K562 (cell line): ENCODE measurements around the gene EXOC7. TPM values are rescaled to one million over a fixed set of nuclear protein-coding genes. Genes with fewer than 3 reads are reported as not detected.
A peak's percentile ranks its signal among the peaks of the same experiment; 100 is the strongest.

Experiments used
- ATAC-seq: fragments of 200-7000 bp; cut with Tn5 transposase; 3 replicates; pipeline ENCODE4 v1.9.1; 2020; ENCODE audit warnings: moderate library complexity
- BruUV-seq: library from RNA; stranded (reverse); fragments of 400-500 nt; replicated peaks from 2 replicates; lab custom pipeline; 2021; lab: Mats Ljungman, UMichigan
- CTCF ChIA-PET: fragments of 300-600 bp; formaldehyde crosslinking; extraction: SDS; loops from one replicate; lab custom pipeline; 2021; ENCODE audit warnings: low intra/inter-chr PET ratio; lab: Yijun Ruan, JAX
- POLR2A ChIA-PET: fragments of 300-600, 350-650 bp; sonication (Branson Sonifier 250); formaldehyde crosslinking; extraction: SDS; loops from one replicate; lab custom pipeline; 2021; ENCODE audit warnings: antibody characterized with exemption, inconsistent platforms; lab: Yijun Ruan, JAX
- DNase-seq, 4 experiments: peaks; one replicate each; pipeline versions ENCODE4 v3.0.0 to v3.0.0-alpha.2; 2011 to 2018; ENCODE audit warnings: low spot score in 3 of 4, mixed read lengths in 3 of 4; ENCODE audit errors: extremely low read depth in 1 of 4
- FAIRE-seq: peaks from 2 replicates; lab custom pipeline; 2011; peaks lifted over from hg19 to GRCh38; lab: Jason Lieb, UNC
- H2AFZ ChIP-seq: 2 replicates; pipeline ENCODE4 v1.6.0; 2011; ENCODE audit warnings: low read depth, low read length, control low read depth, inconsistent platforms
- H3K27ac ChIP-seq: fragments of 200-600 bp; 3 replicates; pipeline ENCODE4 v1.8.0; 2011; ENCODE audit warnings: low read depth, mild to moderate bottlenecking, control low read depth, inconsistent platforms, low read length, moderate library complexity, mixed read lengths; ENCODE audit errors: extremely low read depth
- H3K27me3 ChIP-seq, 2 experiments: fragments of 300-600 bp in 1 of 2; 2 replicates in 1 of 2; 3 replicates in 1 of 2; pipeline versions ENCODE4 v1.6.0 to v1.8.0; 2011; ENCODE audit warnings: inconsistent platforms in 2 of 2, low read length in 2 of 2, mild to moderate bottlenecking in 1 of 2, mixed read lengths in 1 of 2, moderate library complexity in 1 of 2; ENCODE audit not compliant: control insufficient read depth in 2 of 2, insufficient read depth in 2 of 2
- H3K36me3 ChIP-seq: fragments of 300-600 bp; 3 replicates; pipeline ENCODE4 v1.8.0; 2011; ENCODE audit warnings: mild to moderate bottlenecking, low read length, inconsistent platforms; ENCODE audit not compliant: control insufficient read depth, insufficient read depth
- H3K4me1 ChIP-seq, 2 experiments: fragments of 200-600 bp in 1 of 2; replicated peaks in 1 of 2; 2 replicates in 1 of 2; 3 replicates in 1 of 2; pipeline versions ENCODE4 v1.5.1 to v1.8.0; 2011; ENCODE audit warnings: inconsistent platforms in 2 of 2, low read length in 2 of 2, mild to moderate bottlenecking in 1 of 2, mixed read lengths in 1 of 2, moderate library complexity in 1 of 2; ENCODE audit not compliant: control insufficient read depth in 2 of 2, insufficient read depth in 2 of 2
- H3K4me2 ChIP-seq: 2 replicates; pipeline ENCODE4 v1.6.1; 2011; ENCODE audit warnings: low read length, control low read depth, inconsistent platforms, mixed read lengths; ENCODE audit not compliant: insufficient read depth
- H3K4me3 ChIP-seq: fragments of 200-600 bp; sonication (generic), shearing (Covaris generic); 2 replicates; pipeline ENCODE4 v1.5.1; 2016; ENCODE audit warnings: control low read depth, inconsistent platforms
- H3K79me2 ChIP-seq: fragments of 200-600 bp; 3 replicates; pipeline ENCODE4 v1.8.0; 2011; ENCODE audit warnings: low read length, inconsistent platforms; ENCODE audit not compliant: control insufficient read depth, insufficient read depth
- H3K9ac ChIP-seq, 2 experiments: 2 replicates each; pipeline versions ENCODE4 v1.6.0 to v1.6.1; 2011; ENCODE audit warnings: low read depth in 2 of 2, low read length in 2 of 2, control low read depth in 1 of 2, inconsistent platforms in 1 of 2, mild to moderate bottlenecking in 1 of 2, mixed read lengths in 1 of 2; ENCODE audit not compliant: insufficient read depth in 1 of 2
- H3K9me1 ChIP-seq: one replicate; pipeline ENCODE4 v1.6.0; 2011; ENCODE audit warnings: inconsistent platforms, mild to moderate bottlenecking, low read length, moderate library complexity; ENCODE audit not compliant: control insufficient read depth, insufficient read depth
- H3K9me3 ChIP-seq: replicated peaks from 2 replicates; pipeline ENCODE4 v1.5.1; 2011; ENCODE audit warnings: low read depth, low read length, inconsistent platforms; ENCODE audit not compliant: control insufficient read depth, insufficient read depth
- H4K20me1 ChIP-seq: replicated peaks from 2 replicates; pipeline ENCODE4 v1.6.1; 2011; ENCODE audit warnings: low read length, inconsistent platforms, mixed read lengths; ENCODE audit not compliant: control insufficient read depth, insufficient read depth
- DPF2 ChIP-seq: fragments of 450-650 bp; IDR thresholded peaks from 2 replicates; pipeline ENCODE4 v1.6.1; 2016
- FOXK1 ChIP-seq: sonication (generic); formaldehyde crosslinking; IDR thresholded peaks from 2 replicates; pipeline ENCODE4 v1.8.0; 2022; ENCODE audit warnings: missing genetic modification reagents, mild to moderate bottlenecking, borderline replicate concordance
- PHTF2 ChIP-seq: fragments of 250-450 bp; sonication (Bioruptor Pico); IDR thresholded peaks from 2 replicates; pipeline ENCODE4 v1.5.0; 2021; ENCODE audit warnings: mild to moderate bottlenecking
- RBFOX2 ChIP-seq: fragments of 200-400 bp; formaldehyde crosslinking; IDR thresholded peaks from 2 replicates; pipeline ENCODE4 v1.6.1; 2017; ENCODE audit warnings: low read depth, mild to moderate bottlenecking, low read length, moderate library complexity
- RBM39 ChIP-seq: fragments of 200-400 bp; formaldehyde crosslinking; optimal IDR thresholded peaks from 2 replicates; pipeline ENCODE3; 2018; ENCODE audit warnings: low read depth, low read length
- ZNF324 ChIP-seq: fragments of 250-450 bp; sonication (Bioruptor Pico); IDR thresholded peaks from 2 replicates; pipeline ENCODE4 v1.4.0; 2020; ENCODE audit warnings: mild to moderate bottlenecking
- WGBS: fragments of 100-300 bp; shearing (Covaris generic); methylation state at CpG from one replicate; pipeline ENCODE4 v1.1.6; 2016; ENCODE audit warnings: low coverage, mixed read lengths; ENCODE audit not compliant: insufficient coverage; ENCODE audit errors: missing lambda C conversion rate; 5-methylcytosine and 5-hydroxymethylcytosine counted together
- in situ Hi-C: fragments of 300-500 bp; cut with MboI; formaldehyde crosslinking; loops from 4 replicates; pipeline ENCODE4 v1.15.0; 2018; ENCODE audit warnings: inconsistent platforms, mixed read lengths
- intact Hi-C: fragments of 100-400 bp; cut with micrococcal nuclease; formaldehyde crosslinking; loops from 2 replicates; pipeline ENCODE4 v1.14.2; 2022
- polyA plus RNA-seq, 8 experiments: library from polyadenylated mRNA; depleted of rRNA in 4 of 8; stranded (reverse) in 5 of 8; unstranded in 3 of 8; fragments of >200 nt; fragmentation: Nextera tagmentation in 2 of 8; fragmentation: Illumina TruSeq in 1 of 8; extraction: Ambion mirVana in 2 of 8; extraction: Trizol in 1 of 8; gene quantifications; 2 replicates each; pipeline versions ENCODE4 v1.2.1 to v1.2.3, GENCODE V29; 2011 to 2014; ENCODE audit warnings: inconsistent platforms in 1 of 8, missing spikeins in 1 of 8
- total RNA-seq, 7 experiments: library from RNA; depleted of rRNA in 6 of 7; stranded (reverse); fragments of >200 nt in 6 of 7; fragmentation: Illumina TruSeq in 2 of 7; extraction: Trizol in 2 of 7; gene quantifications; 2 replicates each; pipeline versions ENCODE4 v1.2.1 to v1.2.3, GENCODE V29; 2011 to 2021; ENCODE audit warnings: low replicate concordance in 1 of 7

The EXOC7 gene
- total and polyA plus RNA-seq, 9 of the 15 experiments (the other 6 are each of a cell fraction or from before 2014, with no cell fraction given) = 18.6 to 57.0 (median 35.0) TPM

GRCh38 chr17:76034428-76035350 is 68.9 kb downstream of the EXOC7 start:
- Histone ChIP-seq H3K4me2 (no peak overlapping the region), H3K4me3 (no peak overlapping the region), H3K27me3 (no peaks in the 10 kb centered on the region), H3K27ac (no peak overlapping the region), H3K9me3 (no peaks in the 10 kb centered on the region), H4K20me1 (0 out of 2 replicates have a peak, but pooled peaks cover 4% of the 10 kb centered on the region), H3K9ac (no peak overlapping the region), H2AFZ (no peak overlapping the region)
- ChIA-PET CTCF (no interaction called here), POLR2A (interaction anchor here (0.7 kb wide), 1 partner anchor 13 kb away, joined by 4 read pairs; no protein-coding TSS in a partner anchor)
- DNase-seq = no peak
- ATAC-seq = no peak
- BruUV-seq = no TSS peak
- TF ChIP-seq RBFOX2 (no peak), DPF2 (no peak), PHTF2 (CRISPR knock-in tag) (no peak), FOXK1 (CRISPR knock-in tag) (no peak)
- TF ChIP-seq, all 486 proteins: peak for 0
- peaks cover 20% of the 10 kb centered on the region; the same call in 2 of the 3 replicates for H3K36me3 ChIP-seq
- H3K9me1 ChIP-seq = no peaks in the 10 kb centered on the region
- peaks cover 3 to 10% of the 10 kb centered on the region in 2 experiments for H3K4me1 ChIP-seq
- no peaks in the 10 kb centered on the region for H3K79me2 ChIP-seq
- FAIRE-seq = no peak
- intact Hi-C loops = no loop called here
- 50% methylated on average over 13 of the region's 13 CpGs for WGBS
- in situ Hi-C loops = no loop called here

- no peak overlapping the region for H3K27ac ChIP-seq
- intact Hi-C loops = no loop called here
- 69% methylated on average over 6 of the region's 6 CpGs for WGBS
- H3K9ac ChIP-seq = no peak overlapping the region
- DNase-seq (no peak), FAIRE-seq (no peak)
- ChIA-PET CTCF (no interaction called here), POLR2A (interaction anchor here (0.6 to 0.7 kb wide), 2 partner anchors 241 to 246 kb away, joined by 3 read pairs; no protein-coding TSS in a partner anchor)
- no peaks in the 10 kb centered on the region for H3K9me3 ChIP-seq
- no peaks in the 10 kb centered on the region for H3K27me3 ChIP-seq
- no TSS peak for BruUV-seq
- peaks cover 8 to 19% of the 10 kb centered on the region in 2 experiments for H3K4me1 ChIP-seq
- no peaks in the 10 kb centered on the region for H3K9me1 ChIP-seq
- TF ChIP-seq RBM39 = no peak
- TF ChIP-seq ZNF324 = peak; percentile 74
- TF ChIP-seq, all 486 proteins: peak for 1
- Histone ChIP-seq H3K4me3 (no peak overlapping the region), H4K20me1 (no peaks in the 10 kb centered on the region), H3K4me2 (no peak overlapping the region), H3K36me3 (peaks cover 5% of the 10 kb centered on the region; the same call in 1 of the 3 replicates), H2AFZ (no peak overlapping the region), H3K79me2 (no peaks in the 10 kb centered on the region)
- no peak for ATAC-seq
- in situ Hi-C loops = no loop called here
These were observed 70.4 kb downstream of the EXOC7 start for GRCh38 chr17:76033139-76033538.
